Stimulated activated CD4-positive, alpha-beta T cell treated with anti-CD3 and anti-CD28 coated beads, Interleukin-12 subunit alpha, Interleukin-12 subunit beta, amount 100 ng/mL, for 48 hours (primary cell): ENCODE measurements around the gene ABCC8.

Experiments used
- DNase-seq, 3 donors: peaks; one replicate each; pipeline ENCODE4 v3.0.0-alpha.2; 2020; ENCODE audit warnings: low read depth in 2 of 3, low spot score in 1 of 3

The ABCC8 gene

GRCh38 chr11:17354601-17354991, 122.0 kb downstream of the ABCC8 start:
- peak; percentile 42 to 77 (median 50) for DNase-seq

- DNase-seq: no peak
Measured at GRCh38 chr11:17353821-17354600, 122.6 kb downstream of the ABCC8 start.

GRCh38 chr11:17352950-17353820, 123.5 kb downstream of the ABCC8 start:
- DNase-seq: peak; percentile 22 to 54 (median 40)

GRCh38 chr11:17351510-17352176, 125.0 kb downstream of the ABCC8 start, which contains the start of gene NCR3LG1:
Gene NCR3LG1 (plus strand): TSS chr11:17351800. CDS start chr11:17351970, 170 bp downstream.
- DNase-seq: peak in 2 of 3 donors; percentile 27 to 34

GRCh38 chr11:17351172-17351509, 125.5 kb downstream of the ABCC8 start:
- DNase-seq: no peak

GRCh38 chr11:17350455-17351171, 126.0 kb downstream of the ABCC8 start:
- no peak for DNase-seq

- DNase-seq: no peak
Measured at GRCh38 chr11:17347676-17348075, 129.0 kb downstream of the ABCC8 start.

GRCh38 chr11:17343907-17344306, 132.7 kb downstream of the ABCC8 start:
- peak; percentile 16 to 46 (median 33) for DNase-seq

GRCh38 chr11:17343257-17343656, 133.4 kb downstream of the ABCC8 start:
- DNase-seq: no peak
